ENCODE results near the gene TDRD12. TPM values are rescaled to one million over a fixed set of nuclear protein-coding genes. Genes with fewer than 3 reads are reported as not detected.

Gene TDRD12
- total RNA-seq, 1 donor from 2014 or later: not detected

- Mint-ChIP-seq H3K27me3 (ENCODE audit: unreplicated experiment) (peaks cover 2% of the 10 kb centered on the region), H3K9me3 (ENCODE audit: unreplicated experiment) (peaks cover 1% of the 10 kb centered on the region), H3K36me3 (ENCODE audit: unreplicated experiment) (no peaks in the 10 kb centered on the region), H3K27ac (ENCODE audit: unreplicated experiment) (no peak overlapping the region), H3K4me1 (ENCODE audit: low read depth, unreplicated experiment) (no peaks in the 10 kb centered on the region), H3K4me3 (ENCODE audit: unreplicated experiment) (no peak overlapping the region)
- no peak for DNase-seq
- TF ChIP-seq CTCF (IDR thresholded peaks at IDR 0.05; ENCODE audit: partially characterized antibody, unreplicated experiment): no peak
These were observed 138.0 kb downstream of the TDRD12 start for GRCh38 chr19:32857584-32857983.

- Mint-ChIP-seq H3K9me3 (ENCODE audit: unreplicated experiment) (peaks cover 1% of the 10 kb centered on the region), H3K27ac (ENCODE audit: unreplicated experiment) (no peak overlapping the region), H3K36me3 (ENCODE audit: unreplicated experiment) (no peaks in the 10 kb centered on the region), H3K27me3 (ENCODE audit: unreplicated experiment) (peaks cover 2% of the 10 kb centered on the region), H3K4me3 (ENCODE audit: unreplicated experiment) (no peak overlapping the region), H3K4me1 (ENCODE audit: low read depth, unreplicated experiment) (no peaks in the 10 kb centered on the region)
- TF ChIP-seq CTCF (IDR thresholded peaks at IDR 0.05; ENCODE audit: partially characterized antibody, unreplicated experiment): no peak
- no peak for DNase-seq
These were observed 138.6 kb downstream of the TDRD12 start for GRCh38 chr19:32858155-32858554.

GRCh38 chr19:32858559-32858958 lies 139.0 kb downstream of the TDRD12 start:
- peaks cover 1% of the 10 kb centered on the region for H3K9me3 Mint-ChIP-seq (ENCODE audit: unreplicated experiment)
- no peak for TF ChIP-seq CTCF (IDR thresholded peaks at IDR 0.05; ENCODE audit: partially characterized antibody, unreplicated experiment)
- DNase-seq: no peak
- H3K36me3 Mint-ChIP-seq (ENCODE audit: unreplicated experiment): no peaks in the 10 kb centered on the region
- H3K4me1 Mint-ChIP-seq (ENCODE audit: low read depth, unreplicated experiment): no peaks in the 10 kb centered on the region
- H3K27ac Mint-ChIP-seq (ENCODE audit: unreplicated experiment): no peak overlapping the region
- H3K4me3 Mint-ChIP-seq (ENCODE audit: unreplicated experiment): no peak overlapping the region
- peaks cover 2% of the 10 kb centered on the region for H3K27me3 Mint-ChIP-seq (ENCODE audit: unreplicated experiment)

- Mint-ChIP-seq H3K9me3 (ENCODE audit: unreplicated experiment) (peaks cover 1% of the 10 kb centered on the region), H3K4me1 (ENCODE audit: low read depth, unreplicated experiment) (no peaks in the 10 kb centered on the region), H3K27me3 (ENCODE audit: unreplicated experiment) (peaks cover 2% of the 10 kb centered on the region), H3K4me3 (ENCODE audit: unreplicated experiment) (no peak overlapping the region), H3K36me3 (ENCODE audit: unreplicated experiment) (no peaks in the 10 kb centered on the region), H3K27ac (ENCODE audit: unreplicated experiment) (no peak overlapping the region)
- TF ChIP-seq CTCF (IDR thresholded peaks at IDR 0.05; ENCODE audit: partially characterized antibody, unreplicated experiment): no peak
- DNase-seq: no peak
These were observed 140.0 kb downstream of the TDRD12 start for GRCh38 chr19:32859591-32859990.

- H3K27me3 Mint-ChIP-seq (ENCODE audit: unreplicated experiment): peaks cover 2% of the 10 kb centered on the region
- H3K4me3 Mint-ChIP-seq (ENCODE audit: unreplicated experiment): no peak overlapping the region
- no peak for TF ChIP-seq CTCF (IDR thresholded peaks at IDR 0.05; ENCODE audit: partially characterized antibody, unreplicated experiment)
- H3K4me1 Mint-ChIP-seq (ENCODE audit: low read depth, unreplicated experiment): no peaks in the 10 kb centered on the region
- H3K27ac Mint-ChIP-seq (ENCODE audit: unreplicated experiment): no peak overlapping the region
- no peak for DNase-seq
- no peaks in the 10 kb centered on the region for H3K36me3 Mint-ChIP-seq (ENCODE audit: unreplicated experiment)
- peaks cover 3% of the 10 kb centered on the region for H3K9me3 Mint-ChIP-seq (ENCODE audit: unreplicated experiment)
These were observed 142.0 kb downstream of the TDRD12 start for GRCh38 chr19:32861596-32861995.
